Measurements from ENCODE around the gene SLC9A9. TPM values are rescaled to one million over a fixed set of nuclear protein-coding genes. Genes with fewer than 3 reads are reported as not detected.
A peak's percentile ranks its signal among the peaks of the same experiment; 100 is the strongest.
"Not testable (repeated sequence)": the region's sequence is repeated elsewhere in the genome, so short reads cannot be mapped to it uniquely, and the experiment has no call there.

The SLC9A9 gene
- 7.9 and 8.4 TPM in 2 replicates for total RNA-seq (2014; rRNA removed)
- polyA plus RNA-seq (2012), result 3.6 TPM

DNA sequence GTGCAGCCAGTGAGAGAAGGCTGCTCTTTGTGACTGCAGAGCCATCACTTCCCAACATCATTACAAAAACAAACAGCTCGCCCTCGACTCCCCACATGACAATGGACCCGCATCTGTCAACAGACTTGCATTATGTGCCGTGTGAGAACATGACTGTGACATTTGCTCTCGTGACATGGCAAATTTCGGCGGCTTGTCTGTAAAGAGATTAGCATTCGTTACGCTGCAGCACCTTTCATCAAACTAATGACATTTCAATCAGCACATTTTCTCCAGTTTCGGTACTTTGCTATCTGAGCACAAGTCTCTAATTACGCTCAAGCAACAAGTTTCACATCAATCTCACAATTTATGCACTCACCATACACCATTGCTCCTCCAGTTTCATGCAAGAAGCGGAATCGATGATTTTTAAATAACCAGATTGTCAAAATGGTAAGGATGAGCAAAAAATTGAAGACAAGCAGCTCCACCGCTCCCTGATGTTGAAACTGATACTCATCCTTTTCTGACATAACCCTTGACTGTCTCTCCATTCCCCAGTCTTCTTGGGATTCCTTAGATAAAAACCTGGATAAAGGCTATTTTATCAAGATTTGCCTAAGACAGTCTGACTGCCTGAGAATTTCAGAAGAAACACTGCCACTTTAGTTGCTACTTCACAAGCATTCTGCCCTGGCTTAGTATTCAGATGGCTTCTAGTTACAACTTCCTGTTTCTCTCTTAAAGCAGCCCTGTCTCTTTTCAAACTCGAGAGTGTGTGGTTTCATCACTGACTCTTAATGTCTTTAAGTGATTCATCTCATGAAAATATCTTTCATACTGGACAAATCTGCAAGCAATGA is at the start of gene SLC9A9:
Gene SLC9A9 (minus strand): TSS at position 682 of the 845 bp plus-strand sequence. CDS start 146 bp downstream, at position 536.
- DNase-seq (ENCODE audit: low read depth), result peak; percentile 85

- peak; percentile 21 for DNase-seq (ENCODE audit: low read depth)
Observed at GRCh38 chr3:143897576-143898295, 49.5 kb upstream of the SLC9A9 start.

GRCh38 chr3:143896486-143896885 is 48.2 kb upstream of the SLC9A9 start:
- no peak for DNase-seq (ENCODE audit: low read depth)

DNA sequence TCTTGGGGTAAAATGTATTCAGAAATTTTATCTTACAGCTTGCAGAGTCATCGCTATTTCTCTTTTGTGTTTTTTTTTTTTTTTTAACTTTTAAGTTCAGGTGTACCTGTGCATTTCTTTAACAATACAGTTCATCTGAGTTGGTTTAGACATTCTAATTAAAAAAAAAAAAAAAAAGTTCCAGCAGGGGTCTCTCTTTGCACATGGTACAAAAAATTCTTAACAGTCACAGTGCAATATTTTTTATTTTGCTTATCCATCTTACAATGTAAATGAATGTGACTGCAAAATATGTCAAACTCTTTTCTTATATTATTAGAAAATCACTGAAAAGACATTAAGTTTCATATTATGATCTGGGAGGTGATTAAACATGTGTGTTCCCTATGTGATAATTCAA is 47.5 kb upstream of the SLC9A9 start:
- peak; percentile 18 for DNase-seq (ENCODE audit: low read depth)

GRCh38 chr3:143888846-143889245 is 40.6 kb upstream of the SLC9A9 start:
- no peak for DNase-seq (ENCODE audit: low read depth)

GRCh38 chr3:143888166-143888565 is 39.9 kb upstream of the SLC9A9 start:
- no peak for DNase-seq (ENCODE audit: low read depth)

GRCh38 chr3:143885780-143886427 is 37.6 kb upstream of the SLC9A9 start:
- DNase-seq (ENCODE audit: low read depth), result peak; percentile 50

- DNase-seq (ENCODE audit: low read depth), result no peak
Observed at GRCh38 chr3:143884861-143885260, 36.6 kb upstream of the SLC9A9 start.

DNA sequence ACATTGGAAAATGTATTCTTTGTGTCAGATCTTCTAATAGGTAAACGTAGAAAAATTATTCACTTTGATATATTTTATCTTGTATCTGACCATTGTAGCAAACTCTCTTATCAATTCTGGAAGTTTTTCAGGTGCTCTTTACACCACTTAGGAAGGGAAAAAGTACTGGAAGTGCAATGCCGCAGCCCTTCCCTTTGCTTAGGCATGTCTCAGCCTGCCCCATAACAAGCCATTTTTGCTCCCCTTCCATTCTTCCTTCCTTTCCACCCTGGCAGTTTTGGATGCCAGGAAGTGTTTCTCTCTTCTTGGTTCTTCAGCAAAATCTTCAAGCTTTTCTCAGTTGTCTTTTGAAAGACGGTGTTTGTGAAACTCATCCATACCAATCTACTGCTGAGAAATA is 34.9 kb upstream of the SLC9A9 start:
- no peak for DNase-seq (ENCODE audit: low read depth)

- DNase-seq (ENCODE audit: low read depth), result no peak
Observed at GRCh38 chr3:143881095-143881494, 32.8 kb upstream of the SLC9A9 start.

- no peak for DNase-seq (ENCODE audit: low read depth)
Observed at GRCh38 chr3:143875546-143875945, 27.3 kb upstream of the SLC9A9 start.

DNA sequence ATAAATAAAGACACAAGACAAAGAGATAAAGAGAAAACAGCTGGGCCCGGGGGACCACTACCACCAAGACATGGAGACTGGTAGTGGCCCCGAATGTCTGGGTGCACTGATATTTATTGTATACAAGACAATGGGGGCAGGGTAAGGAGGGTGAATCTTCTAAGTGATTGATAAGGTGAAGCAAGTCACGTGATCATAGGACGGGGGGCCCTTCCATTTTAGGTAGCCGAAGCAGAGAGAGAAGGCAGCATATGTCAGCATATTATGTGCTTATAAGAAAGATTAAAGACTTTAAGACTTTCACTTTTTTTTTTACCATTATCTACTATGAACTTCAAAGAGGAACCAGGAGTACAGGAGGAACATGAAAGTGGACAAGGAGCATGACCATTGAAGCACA is 25.3 kb upstream of the SLC9A9 start:
- not testable (repeated sequence) for DNase-seq (ENCODE audit: low read depth)

DNA sequence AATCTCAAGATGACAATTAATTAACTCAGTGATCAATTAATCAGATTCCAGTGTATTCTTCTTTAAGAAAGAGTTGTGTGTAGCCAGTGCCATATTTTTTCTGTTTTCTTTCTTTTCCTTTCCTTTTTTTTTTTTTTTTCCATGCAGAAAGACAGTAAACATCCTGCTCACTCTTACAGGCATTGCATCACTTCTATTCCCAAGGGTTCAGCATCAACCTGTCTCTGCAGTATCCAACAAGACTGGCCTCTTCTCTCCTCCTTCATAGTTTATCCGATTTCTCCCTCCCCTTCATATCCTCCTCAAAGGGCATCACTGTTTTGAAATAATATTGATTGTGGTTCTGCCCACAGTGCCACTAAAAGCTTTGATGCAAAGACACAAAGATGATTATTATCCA is 17.0 kb upstream of the SLC9A9 start:
- peak; percentile 54 for DNase-seq (ENCODE audit: low read depth)

DNA sequence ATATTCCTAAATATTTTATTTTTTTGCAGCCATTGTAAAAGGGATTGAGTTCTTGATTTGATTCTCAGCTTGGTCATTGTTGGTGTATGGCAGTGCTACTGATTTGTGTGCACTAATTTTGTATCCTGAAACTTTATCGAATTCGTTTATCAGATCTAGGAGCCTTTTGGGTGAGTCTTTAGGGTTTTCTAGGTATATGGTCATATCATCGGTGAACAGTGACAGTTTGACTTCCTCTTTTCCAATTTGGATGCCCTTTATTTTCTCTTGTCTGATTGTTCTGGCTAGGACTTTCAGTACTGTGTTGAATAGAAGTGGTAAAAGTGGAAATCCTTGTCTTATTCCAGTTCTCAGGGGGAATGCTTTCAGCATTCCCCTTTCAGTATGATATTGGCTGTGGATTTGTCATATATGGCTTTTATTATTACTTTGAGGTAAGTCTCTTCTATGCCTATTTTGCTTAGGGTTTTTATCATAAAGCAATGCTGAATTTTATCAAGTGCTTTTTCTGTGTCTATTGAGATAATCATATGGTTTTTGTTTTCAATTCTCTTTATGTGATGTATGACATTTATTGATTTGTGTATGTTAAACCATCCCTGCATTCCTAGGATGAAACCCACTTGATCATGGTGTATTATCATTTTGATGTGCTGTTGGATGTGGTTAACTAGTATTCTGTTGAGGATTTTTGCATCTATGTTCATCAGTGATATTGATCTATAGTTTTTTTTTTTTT is 11.4 kb upstream of the SLC9A9 start:
- DNase-seq (ENCODE audit: low read depth), result no peak

GRCh38 chr3:143856252-143856970 is 8.1 kb upstream of the SLC9A9 start:
- DNase-seq (ENCODE audit: low read depth), result peak; percentile 65

GRCh38 chr3:143855183-143855582 is 6.9 kb upstream of the SLC9A9 start:
- DNase-seq (ENCODE audit: low read depth), result no peak

GRCh38 chr3:143851331-143852017 is 3.2 kb upstream of the SLC9A9 start:
- DNase-seq (ENCODE audit: low read depth), result no peak

GRCh38 chr3:143850877-143851276 is 2.6 kb upstream of the SLC9A9 start:
- no peak for DNase-seq (ENCODE audit: low read depth)

DNA sequence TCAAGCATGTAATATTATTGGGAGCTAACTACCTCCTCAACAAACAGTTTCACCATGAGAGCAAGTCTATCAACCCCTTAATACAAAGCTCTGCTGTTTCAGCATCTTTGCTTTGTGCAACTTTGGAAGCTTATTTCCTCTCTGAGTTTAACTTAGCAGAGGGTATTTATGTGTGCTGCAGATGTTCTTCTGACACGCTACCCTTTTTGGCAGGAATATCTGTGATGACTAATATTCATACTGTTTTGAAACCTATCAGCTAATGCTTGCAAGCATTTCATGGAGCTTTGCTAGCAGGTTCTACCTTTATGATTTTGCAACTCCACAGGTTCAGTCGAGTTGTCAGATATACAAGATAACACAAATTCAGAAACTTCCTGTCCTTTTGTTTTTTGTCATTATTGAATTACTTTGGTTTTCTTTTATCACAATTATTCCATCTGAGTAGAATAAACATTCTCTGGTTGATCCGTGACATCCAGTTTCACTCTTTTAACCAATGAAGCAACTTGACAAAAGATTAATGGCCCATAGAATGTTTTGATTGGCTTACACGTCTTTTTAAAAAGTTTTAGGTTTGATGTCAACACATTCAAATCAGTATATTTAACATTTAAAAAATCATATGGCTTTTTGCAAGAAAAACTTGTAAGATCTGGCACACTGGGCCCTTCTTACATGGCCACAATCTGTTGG is 1.7 kb upstream of the SLC9A9 start:
- peak; percentile 86 for DNase-seq (ENCODE audit: low read depth)

DNA sequence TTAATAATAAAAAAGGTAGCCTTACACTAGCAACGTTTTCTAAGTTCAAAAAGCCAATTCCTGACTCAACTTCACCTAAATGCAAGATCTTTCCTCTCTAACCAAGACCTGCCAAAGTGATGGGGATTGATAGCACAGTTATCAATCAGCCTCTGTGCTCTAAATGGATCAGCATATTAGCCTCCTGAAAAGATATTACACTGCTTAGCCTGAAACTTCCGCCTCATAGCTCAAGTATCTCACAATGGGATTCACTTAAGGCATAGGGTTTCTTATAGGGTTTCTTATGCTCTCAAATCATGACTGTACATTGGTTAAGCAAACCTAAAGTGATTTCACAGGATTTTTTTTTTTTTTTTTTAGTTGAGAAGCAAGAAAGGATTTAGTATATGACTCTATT is 436 bp upstream of the SLC9A9 start:
- DNase-seq (ENCODE audit: low read depth), result no peak

All from LHCN-M2 (cell line).